Peyer's patch (tissue), 4 donors: ENCODE results near the gene SQSTM1. TPM values are rescaled to one million over a fixed set of nuclear protein-coding genes. Genes with fewer than 3 reads are reported as not detected.

Experiments
- DNase-seq, 3 donors: peaks; one replicate each; pipeline ENCODE4 v3.0.0-alpha.2; 2017 to 2019
- H3K27ac ChIP-seq, 4 donors: fragments of 200-600 bp; sonication (generic); one replicate each; pipeline ENCODE4 v1.5.1; 2016 to 2019
- H3K27me3 ChIP-seq, 2 donors: fragments of 200-600 bp; sonication (generic); one replicate each; pipeline ENCODE4 v1.5.1; 2019
- H3K36me3 ChIP-seq, 3 donors: fragments of 200-600 bp; sonication (generic); one replicate each; pipeline ENCODE4 v1.5.1; 2016 to 2019
- H3K4me1 ChIP-seq, 4 donors: fragments of 200-600 bp; sonication (generic); one replicate each; pipeline ENCODE4 v1.5.1; 2016 to 2019
- H3K4me3 ChIP-seq, 4 donors: fragments of 200-600 bp; sonication (generic); 1 replicate in 3 of 4; 2 replicates in 1 of 4; pipeline ENCODE4 v1.5.1; 2016 to 2019; ENCODE audit warnings: mild to moderate bottlenecking in 1 of 4
- H3K9me3 ChIP-seq, 4 donors: fragments of 200-600 bp; sonication (generic); one replicate each; pipeline ENCODE4 v1.5.1; 2016 to 2019; ENCODE audit warnings: mild to moderate bottlenecking in 1 of 4
- POLR2A ChIP-seq, 2 donors: fragments of 450-650 bp; IDR thresholded peaks; one replicate each; pipeline ENCODE4 v1.5.1; 2017; ENCODE audit warnings: antibody characterized with exemption in 2 of 2, mild to moderate bottlenecking in 2 of 2, moderate library complexity in 2 of 2
- total RNA-seq, 4 donors: library from RNA; depleted of rRNA; stranded (reverse); fragments of >200 nt; gene quantifications; one replicate each; pipeline ENCODE4 v1.1.0, GENCODE V29; 2016
- TF ChIP-seq, protein P1 (sequence below), 6 experiments: fragments of 450-650 bp in 4 of 6; fragments of 200-600 bp in 2 of 6; sonication (generic) in 1 of 6; IDR thresholded peaks; one replicate each; pipeline ENCODE4 v1.5.1; 2017 to 2019; ENCODE audit warnings: antibody characterized with exemption in 6 of 6, mild to moderate bottlenecking in 3 of 6, moderate library complexity in 1 of 6

Gene SQSTM1
- total RNA-seq, 4 donors from 2014 or later = 287 to 417 (median 348) TPM

DNA sequence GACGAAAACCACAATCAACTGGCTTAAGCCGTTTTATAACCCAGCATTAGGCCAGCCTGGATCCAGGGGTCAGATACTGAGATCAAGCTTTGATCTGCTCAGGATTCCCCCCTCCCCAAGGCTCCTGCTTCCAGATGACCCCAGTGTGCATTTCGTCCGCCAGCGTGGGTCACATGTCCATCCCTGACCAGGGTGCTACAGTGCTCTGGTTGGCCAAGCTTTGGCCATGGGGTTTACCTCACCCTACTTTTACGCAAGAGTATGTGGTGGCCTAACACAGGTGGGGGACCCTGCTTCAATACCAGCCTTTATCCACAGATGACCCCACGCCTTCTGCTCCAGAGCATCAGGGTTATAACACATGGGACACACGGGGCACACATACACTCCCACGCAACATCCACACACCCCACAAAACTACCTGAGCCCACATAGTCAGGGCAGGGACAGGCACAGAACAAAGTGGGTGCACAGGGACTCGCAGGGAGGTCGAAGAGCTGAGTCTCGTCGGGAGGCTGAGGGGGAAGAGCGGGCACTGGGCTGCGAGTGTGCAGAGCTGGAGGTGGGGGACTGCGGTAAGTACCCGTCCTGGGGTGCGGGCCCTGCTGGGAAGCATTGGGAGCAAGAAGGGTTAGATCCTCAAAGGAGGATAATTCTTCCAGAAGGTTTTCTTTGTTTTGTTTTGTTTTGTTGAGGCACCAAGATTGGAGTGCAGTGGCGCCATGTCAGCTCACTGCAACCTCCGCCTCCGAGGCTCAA, 5.0 kb upstream of the SQSTM1 start:
- H3K4me3 ChIP-seq = no peak overlapping the region
- no peak overlapping the region for H3K27ac ChIP-seq
- no peaks in the 10 kb centered on the region for H3K36me3 ChIP-seq
- peaks cover 7 to 37% (median 27%) of the 10 kb centered on the region in 4 donors for H3K4me1 ChIP-seq
- H3K27me3 ChIP-seq = no peaks in the 10 kb centered on the region
- DNase-seq = no peak
- H3K9me3 ChIP-seq = no peaks in the 10 kb centered on the region
- TF ChIP-seq, protein P1, sequence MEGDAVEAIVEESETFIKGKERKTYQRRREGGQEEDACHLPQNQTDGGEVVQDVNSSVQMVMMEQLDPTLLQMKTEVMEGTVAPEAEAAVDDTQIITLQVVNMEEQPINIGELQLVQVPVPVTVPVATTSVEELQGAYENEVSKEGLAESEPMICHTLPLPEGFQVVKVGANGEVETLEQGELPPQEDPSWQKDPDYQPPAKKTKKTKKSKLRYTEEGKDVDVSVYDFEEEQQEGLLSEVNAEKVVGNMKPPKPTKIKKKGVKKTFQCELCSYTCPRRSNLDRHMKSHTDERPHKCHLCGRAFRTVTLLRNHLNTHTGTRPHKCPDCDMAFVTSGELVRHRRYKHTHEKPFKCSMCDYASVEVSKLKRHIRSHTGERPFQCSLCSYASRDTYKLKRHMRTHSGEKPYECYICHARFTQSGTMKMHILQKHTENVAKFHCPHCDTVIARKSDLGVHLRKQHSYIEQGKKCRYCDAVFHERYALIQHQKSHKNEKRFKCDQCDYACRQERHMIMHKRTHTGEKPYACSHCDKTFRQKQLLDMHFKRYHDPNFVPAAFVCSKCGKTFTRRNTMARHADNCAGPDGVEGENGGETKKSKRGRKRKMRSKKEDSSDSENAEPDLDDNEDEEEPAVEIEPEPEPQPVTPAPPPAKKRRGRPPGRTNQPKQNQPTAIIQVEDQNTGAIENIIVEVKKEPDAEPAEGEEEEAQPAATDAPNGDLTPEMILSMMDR (IDR thresholded peaks at IDR 0.05) = no peak
- no peak for TF ChIP-seq POLR2A (IDR thresholded peaks at IDR 0.05)

DNA sequence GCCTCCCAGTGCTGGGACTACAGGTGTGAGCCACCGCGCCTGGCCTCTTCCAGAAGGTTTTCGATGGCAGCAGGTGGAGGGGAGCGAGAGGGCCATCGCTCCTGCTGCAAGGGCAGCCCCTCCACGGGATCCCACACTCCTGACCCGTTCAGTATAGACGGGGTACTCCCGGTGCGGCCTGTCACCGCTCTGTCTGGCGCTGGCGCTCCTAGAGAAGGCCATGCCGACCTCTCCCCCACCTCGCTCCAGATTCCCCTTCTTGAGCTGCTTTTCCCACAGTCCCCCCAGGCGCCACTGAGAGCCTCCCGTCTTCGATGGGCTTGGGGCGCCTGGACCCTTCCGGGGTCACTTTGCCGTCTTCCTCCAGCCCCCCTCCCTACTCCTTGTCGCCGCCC, 4.3 kb upstream of the SQSTM1 start:
- H3K4me3 ChIP-seq = peak overlapping the region; percentile 35 to 60 (median 54)
- no peaks in the 10 kb centered on the region for H3K27me3 ChIP-seq
- no peaks in the 10 kb centered on the region for H3K9me3 ChIP-seq
- peaks cover 7 to 37% (median 28%) of the 10 kb centered on the region in 4 donors for H3K4me1 ChIP-seq
- H3K27ac ChIP-seq = peak overlapping the region in 1 of 4 donors; percentile 61
- no peak for DNase-seq
- no peak for TF ChIP-seq POLR2A (IDR thresholded peaks at IDR 0.05)
- TF ChIP-seq, protein P1 (IDR thresholded peaks at IDR 0.05) = no peak
- H3K36me3 ChIP-seq = no peaks in the 10 kb centered on the region

DNA sequence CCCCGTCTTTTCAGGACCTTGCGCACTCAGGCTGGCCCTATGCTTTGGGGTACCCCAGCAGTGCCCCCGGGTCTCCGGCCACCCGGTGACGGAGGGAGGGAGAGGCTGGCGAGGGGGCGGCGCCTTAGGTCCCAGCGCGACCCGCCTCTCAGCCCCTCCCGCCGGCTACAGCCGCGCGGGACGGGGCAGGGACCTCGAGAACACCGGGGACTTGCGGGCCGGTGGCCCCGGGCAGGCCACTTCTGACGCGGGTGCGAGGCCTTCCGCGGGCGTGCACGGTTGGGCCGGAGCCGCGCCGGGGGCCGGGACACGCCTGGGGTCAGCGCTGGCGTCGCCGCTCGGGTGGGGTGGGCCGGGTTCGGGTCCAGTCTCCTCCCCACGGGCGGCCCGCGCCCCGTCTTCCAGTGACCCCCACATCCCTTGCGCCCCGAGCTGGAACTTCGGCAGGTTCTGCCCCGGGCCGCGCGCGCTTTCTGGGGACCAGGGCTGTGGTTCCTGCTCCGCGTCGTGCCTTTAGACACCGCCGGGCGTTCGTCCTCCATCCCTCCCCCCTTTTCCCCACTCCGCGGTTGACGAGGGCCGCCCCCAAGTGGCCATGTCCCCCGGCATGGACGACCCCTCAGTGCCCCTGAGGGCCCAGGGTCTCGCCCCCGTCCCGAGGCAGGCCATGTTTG, 3.8 kb upstream of the SQSTM1 start:
- peak overlapping the region in 2 of 4 donors; percentile 57 to 61 for H3K27ac ChIP-seq
- no peaks in the 10 kb centered on the region for H3K9me3 ChIP-seq
- TF ChIP-seq POLR2A (IDR thresholded peaks at IDR 0.05) = no peak
- TF ChIP-seq, protein P1 (IDR thresholded peaks at IDR 0.05) = no peak
- DNase-seq = no peak
- H3K27me3 ChIP-seq = no peaks in the 10 kb centered on the region
- H3K4me3 ChIP-seq = peak overlapping the region; percentile 35 to 60 (median 54)
- H3K36me3 ChIP-seq = no peaks in the 10 kb centered on the region
- H3K4me1 ChIP-seq = peaks cover 7 to 39% (median 30%) of the 10 kb centered on the region in 4 donors

DNA sequence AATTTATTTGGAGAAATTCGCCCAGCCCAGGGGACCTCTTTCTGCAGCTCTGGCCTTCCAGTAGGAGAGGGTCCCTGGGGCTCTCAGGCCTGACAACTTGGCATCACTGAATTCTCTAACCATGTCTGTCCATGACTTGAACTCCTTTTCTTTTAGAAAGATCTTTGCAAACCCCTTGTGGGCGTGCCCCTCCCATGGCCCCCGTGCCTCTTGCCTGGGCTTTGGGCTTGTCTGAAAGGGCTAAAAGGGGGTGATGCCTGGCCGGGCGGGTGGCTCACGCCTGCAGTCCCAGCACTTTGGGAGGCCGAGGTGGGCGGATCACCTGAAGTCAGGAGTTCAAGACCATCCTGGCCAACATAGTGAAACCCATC, 3.2 kb upstream of the SQSTM1 start:
- TF ChIP-seq, protein P1 (IDR thresholded peaks at IDR 0.05) = no peak
- TF ChIP-seq POLR2A (IDR thresholded peaks at IDR 0.05) = no peak
- peak overlapping the region in 2 of 4 donors; percentile 57 to 61 for H3K27ac ChIP-seq
- no peak for DNase-seq
- no peaks in the 10 kb centered on the region for H3K27me3 ChIP-seq
- H3K9me3 ChIP-seq = no peaks in the 10 kb centered on the region
- H3K4me3 ChIP-seq = peak overlapping the region; percentile 35 to 60 (median 54)
- H3K36me3 ChIP-seq = peaks cover 0 to 4% (median 0%) of the 10 kb centered on the region in 3 donors
- H3K4me1 ChIP-seq = peaks cover 7 to 44% (median 30%) of the 10 kb centered on the region in 4 donors

DNA sequence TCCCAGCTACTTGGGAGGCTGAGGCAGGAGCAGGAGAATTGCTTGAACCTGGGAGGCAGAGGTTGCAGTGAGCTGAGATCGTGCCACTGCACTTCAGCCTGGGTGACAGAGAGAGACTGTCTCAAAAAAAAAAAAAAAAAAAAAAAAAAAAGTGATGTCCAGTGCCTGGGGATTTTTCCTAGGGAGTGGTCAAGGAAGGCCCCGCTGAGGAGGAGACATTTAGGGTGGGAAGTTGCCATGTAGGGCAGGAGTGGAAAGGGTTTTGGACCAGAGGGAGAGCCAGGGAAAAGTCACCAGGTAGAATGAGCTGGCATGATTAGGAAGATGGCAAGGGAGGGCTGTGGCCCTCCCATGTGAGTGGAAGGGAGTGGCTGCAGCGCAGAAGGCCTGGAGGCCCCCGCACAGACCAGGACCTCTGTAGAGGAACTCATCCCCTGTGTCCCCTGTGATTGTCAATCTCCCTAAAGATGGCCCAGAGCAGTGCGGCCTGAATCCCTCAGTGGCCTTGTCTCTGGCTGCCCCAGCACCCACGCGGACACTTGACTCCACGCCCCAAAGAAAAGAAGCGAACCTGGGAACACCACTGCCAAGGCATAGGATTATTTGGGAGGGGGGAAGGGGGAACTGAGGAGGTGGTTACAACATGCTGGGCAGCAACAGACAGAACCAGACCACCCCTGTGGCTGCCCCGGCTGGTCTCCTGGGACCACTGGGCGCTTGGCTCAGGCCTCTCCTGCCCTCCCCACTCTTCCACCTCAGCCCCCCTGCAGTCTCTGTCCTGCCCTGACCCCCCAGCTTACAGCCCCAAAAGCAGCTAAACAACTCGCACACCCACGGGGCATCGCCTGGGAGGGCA, 2.6 kb upstream of the SQSTM1 start:
- Histone ChIP-seq H3K27me3 (no peaks in the 10 kb centered on the region), H3K36me3 (peaks cover 0 to 11% (median 0%) of the 10 kb centered on the region in 3 donors), H3K27ac (peak overlapping the region; percentile 93 to 100 (median 96)), H3K4me3 (peak overlapping the region; percentile 37 to 84 (median 66)), H3K4me1 (peaks cover 7 to 51% (median 32%) of the 10 kb centered on the region in 4 donors), H3K9me3 (no peaks in the 10 kb centered on the region)
- TF ChIP-seq, protein P1 (IDR thresholded peaks at IDR 0.05) = no peak
- TF ChIP-seq POLR2A (IDR thresholded peaks at IDR 0.05) = no peak
- peak in 1 of 3 donors; percentile 55 for DNase-seq
